AML-193 (cell line): Measurements from ENCODE around the gene LINC00237.
A peak's percentile ranks its signal among the peaks of the same experiment; 100 is the strongest.

Source experiments
- DNase-seq, 2 experiments: peaks; one replicate each; lab custom pipeline; 2025; lab: John Stamatoyannopoulos, UW

LINC00237 gene

DNA sequence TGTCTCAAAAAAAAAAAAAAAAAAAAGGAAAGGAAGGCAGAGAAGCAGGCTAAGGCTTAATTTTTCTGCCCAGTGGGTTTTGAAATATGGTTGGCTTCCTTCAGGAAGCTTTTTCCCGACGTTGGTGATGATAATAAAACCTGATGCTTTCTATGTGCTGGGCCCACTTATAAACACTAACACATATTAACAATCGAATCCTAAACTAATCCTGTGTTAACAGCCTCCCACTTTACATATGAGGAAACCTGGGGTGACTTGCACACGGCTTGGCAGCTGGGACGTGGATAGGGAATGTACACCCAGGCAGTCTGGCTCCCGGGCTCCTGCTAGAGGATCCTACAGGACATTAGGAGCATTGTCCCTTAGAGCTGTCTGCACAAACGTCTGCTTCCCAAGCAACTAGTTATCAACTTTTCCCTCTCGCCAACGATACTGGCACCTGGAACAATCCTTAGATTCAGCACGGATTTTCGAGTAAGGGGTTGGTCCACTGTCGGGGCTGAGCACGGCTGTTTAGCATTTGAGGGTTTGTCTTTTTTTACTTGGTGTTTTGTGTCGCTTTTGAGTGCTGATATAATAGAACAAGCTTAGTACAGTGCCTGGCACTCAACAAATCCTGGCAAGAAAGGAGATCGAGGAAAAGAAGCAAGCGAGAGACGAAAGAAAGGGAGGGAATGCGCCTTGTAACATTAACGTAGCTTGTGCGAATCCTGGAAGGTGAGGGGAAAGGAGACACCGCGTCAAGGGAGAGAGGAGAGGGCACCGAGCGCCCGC lies 19.1 kb upstream of the LINC00237 start:
- DNase-seq = no peak

DNA sequence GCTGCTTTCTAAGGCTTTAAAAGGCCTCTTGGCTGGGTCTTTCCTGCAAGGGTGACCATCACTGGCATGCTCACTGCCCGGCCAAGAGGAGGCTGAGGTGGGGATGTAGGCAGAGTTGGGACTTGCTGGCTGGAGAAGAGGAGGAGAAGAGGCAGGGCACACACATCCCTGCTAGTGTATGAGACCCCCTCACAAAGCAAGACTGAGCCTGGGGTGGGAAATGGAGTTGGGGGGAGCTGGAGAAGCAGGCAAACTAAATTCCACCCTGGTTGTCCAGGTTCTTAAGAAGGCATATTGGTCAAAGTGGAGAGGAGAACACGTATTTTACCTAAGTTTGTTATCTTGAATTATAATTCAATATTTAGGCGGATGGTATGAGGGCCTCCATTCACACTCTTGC lies 18.0 kb upstream of the LINC00237 start:
- no peak for DNase-seq

DNA sequence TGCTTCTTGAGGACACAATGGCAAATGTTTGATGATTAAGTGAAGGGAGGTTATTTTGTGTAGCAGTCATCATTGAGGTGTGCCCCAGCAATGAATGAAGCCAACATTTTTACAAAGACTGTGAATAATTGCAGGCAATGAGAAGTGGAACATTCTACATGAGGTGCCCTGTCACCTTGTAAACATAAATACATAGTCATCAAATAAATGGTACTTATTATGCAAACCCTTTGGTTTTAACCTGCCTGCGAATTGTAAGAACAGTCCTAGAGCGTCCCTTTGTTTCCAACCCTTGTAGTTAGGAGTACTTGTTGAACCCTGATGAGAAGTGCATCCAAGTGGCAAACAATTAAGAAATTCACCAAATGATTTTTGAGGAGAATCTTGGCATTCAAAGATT lies 12.6 kb upstream of the LINC00237 start:
- no peak for DNase-seq

DNA sequence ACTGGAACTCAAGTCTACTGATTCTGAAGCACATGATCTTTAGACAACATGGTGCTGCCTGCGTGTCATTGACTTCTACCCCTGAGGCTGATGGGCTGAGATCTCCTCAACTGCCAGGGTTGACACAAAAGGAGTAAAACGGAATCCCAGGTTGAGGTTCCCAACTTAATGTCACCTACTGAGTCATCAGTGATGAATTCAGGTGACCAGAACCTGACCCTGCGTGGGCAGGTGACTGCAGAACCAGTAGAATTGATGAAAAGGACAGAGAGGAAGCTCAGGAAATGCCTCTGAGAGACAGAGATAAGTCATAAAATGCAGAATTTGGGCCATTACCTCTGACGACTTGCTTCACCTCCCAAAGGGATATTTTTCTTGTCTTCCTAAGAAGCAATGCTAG lies 12.0 kb upstream of the LINC00237 start:
- no peak for DNase-seq

DNA sequence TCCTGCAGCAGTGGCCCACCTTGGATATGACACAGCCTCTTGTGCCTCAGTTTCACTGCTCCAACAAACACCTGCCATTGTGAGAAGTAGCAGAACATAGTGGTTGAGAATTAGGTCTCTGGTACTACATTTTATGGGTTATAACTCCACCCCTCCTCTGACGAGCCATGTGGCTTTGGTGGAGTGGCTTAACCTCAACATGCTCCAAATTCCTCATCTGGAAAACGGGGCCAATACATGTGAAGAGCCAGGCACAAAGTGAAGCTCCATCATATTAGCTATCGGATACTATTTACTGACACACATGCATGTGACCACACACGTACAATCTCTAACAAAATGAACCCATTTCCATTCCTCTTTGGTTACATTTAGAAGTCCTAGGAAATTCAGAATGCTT lies 11.4 kb upstream of the LINC00237 start:
- no peak for DNase-seq

DNA sequence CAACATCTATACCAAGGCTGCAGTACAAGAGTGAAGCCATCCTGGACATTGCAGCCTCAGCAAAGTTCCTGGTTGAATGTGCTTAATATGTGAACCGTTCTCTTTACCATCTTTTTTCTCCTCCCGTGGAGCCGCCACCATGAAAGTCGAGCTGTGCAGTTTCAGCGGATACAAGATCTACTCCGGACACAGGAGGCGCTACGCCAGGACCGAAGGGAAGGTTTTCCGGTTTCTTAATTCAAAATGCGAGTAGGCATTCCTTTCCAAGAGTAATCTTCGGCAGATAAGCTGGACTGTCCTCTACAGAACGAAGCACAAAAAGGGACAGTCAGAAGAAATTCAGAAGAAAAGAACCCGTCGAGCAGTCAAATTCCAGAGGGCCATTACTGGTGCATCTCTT lies 8.4 kb upstream of the LINC00237 start:
- DNase-seq = no peak

DNA sequence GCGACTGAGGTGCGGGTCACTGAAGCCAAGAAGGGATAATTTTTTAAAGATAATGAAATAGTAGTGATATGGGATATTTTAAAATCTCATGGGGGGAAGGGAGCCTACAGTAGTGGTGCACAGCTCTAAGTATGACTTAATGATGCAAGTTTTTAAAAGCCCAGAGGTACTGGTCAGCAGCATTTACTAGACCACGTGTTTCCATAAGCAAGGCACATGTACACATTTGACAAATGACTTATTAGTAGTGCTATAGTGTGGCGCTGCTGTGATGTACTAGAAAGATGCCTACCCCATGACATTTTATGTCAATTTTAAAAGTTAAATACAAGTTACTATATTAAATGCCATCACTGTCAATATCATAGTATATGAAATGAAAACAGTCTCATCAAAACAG lies 7.5 kb upstream of the LINC00237 start:
- DNase-seq = no peak

DNA sequence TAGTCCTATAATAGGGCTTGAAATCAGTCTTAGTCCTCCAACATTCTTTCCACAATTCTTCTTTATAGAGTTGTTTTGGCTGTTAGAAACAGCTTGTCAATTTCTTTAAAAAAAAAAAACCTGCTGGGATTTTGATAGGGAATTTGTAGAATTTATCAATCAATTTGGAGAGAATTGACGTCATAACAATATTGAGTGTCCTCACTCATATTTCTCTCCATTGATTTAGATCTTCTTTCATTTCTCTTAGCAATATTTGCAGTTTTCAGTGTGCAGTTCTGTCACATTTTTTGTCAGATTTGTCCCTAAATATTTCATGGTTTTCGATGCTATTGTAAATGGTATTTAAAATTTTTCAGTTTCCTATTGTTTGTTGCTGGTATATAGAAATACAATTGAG lies 5.3 kb upstream of the LINC00237 start:
- no peak for DNase-seq

DNA sequence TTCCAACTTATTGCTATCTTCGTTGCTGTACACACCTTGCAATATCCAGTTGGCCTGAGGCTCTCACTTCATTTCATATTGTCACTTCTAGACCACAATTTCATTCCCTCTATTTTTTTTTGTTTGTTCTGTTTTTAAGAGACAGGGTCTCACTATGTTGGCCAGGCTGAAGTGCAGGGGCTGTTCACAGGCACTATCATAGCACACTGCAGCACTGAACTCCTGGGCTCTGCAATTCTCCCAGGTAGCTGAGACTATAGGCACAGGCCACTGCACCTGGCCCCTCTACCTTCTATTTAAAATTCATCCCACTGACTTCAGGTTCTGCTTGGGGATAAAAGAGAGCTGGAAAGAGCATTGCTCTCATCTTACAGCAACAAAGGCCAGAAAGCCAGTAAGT lies 4.7 kb upstream of the LINC00237 start:
- no peak for DNase-seq

DNA sequence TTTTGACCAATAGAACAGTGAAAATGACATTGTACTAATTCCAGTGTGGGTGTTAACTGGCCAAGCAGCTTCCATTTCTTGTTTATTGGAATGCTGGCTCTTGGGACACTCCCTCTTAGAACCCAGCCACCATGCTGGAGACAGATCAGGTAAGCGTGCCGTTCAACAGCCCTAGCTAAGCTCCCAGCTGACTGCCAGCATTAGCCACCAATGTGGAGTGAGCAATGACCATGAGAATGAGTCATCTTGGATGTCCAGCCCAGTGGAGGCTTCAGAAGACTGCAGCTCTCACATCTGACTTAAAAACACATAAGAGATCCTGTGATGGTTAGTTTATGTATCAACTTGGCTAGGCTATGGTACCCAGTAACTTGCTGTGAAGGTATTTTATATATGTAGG lies 3.0 kb upstream of the LINC00237 start:
- DNase-seq = no peak

DNA sequence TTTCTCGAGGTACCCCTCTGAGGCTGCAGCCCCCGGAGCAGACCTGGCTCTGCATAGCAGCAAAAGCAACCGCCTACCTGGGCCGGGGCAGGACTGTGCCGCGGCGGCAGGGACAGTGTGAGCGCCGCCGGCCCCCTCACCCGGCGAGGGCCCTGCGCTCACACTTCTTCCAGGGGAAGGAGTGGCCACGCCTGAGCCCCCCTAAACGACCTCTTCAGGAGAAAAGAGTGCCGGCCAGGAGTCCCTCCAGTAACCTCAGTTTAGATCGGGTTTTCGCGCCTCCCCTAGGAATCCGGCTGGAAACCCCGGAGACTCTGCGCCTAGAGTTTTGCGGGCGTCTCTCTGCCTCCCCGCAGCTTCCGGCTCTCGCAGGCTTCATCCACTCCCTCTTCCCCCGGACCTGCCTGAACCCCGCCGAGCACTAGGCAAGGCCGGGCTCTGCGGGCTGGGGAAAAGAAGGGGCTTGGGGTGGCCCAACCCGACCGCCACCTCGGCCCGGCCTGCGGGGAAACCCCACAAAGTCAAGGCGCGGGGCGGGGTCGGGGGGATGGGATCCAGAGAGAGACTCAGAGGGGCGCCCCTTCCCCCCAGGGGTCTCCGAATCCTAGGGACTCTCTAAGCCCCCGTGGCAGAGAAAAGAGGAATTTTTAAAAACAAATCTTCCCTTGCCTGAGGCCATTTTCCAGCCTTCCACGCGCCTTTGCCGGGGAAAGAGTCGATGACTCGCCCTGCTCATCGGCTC lies 558 bp downstream of the LINC00237 start:
- no peak for DNase-seq

DNA sequence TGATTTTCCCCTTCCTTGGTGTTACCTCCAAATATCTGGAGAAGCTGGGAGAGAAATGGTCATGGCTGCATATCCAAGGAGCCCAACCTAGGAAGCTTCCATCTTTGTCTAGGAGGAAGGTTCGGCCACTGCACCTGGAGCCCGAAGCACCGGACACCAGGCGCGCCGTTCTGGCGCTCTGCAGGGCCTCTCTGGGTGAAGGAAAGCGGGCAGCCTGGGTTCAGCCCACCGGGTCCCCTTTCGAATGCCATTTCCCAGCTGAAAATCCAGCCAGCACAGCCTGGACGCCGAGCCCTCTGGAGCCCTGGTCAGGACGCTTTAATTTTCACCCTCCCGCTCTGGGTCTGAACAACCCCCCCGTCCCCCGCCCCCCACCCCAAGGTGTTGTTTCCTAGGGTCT lies 1.2 kb downstream of the LINC00237 start:
- DNase-seq = no peak

DNA sequence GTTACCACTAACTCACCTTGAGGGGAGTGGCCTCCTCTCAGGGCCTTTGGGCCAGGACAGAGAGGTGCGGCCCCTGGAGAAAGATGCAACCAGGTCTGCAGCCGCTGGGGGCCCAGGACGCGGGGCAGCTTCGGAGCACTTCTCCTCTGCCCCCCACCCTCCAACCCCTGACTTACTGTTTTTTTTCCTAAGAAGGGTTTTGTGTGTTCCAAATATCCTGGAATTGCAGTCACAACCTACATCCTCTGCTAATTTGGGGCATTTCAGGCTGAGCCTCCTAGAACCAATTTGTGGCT lies 1.7 kb downstream of the LINC00237 start:
- DNase-seq = no peak

DNA sequence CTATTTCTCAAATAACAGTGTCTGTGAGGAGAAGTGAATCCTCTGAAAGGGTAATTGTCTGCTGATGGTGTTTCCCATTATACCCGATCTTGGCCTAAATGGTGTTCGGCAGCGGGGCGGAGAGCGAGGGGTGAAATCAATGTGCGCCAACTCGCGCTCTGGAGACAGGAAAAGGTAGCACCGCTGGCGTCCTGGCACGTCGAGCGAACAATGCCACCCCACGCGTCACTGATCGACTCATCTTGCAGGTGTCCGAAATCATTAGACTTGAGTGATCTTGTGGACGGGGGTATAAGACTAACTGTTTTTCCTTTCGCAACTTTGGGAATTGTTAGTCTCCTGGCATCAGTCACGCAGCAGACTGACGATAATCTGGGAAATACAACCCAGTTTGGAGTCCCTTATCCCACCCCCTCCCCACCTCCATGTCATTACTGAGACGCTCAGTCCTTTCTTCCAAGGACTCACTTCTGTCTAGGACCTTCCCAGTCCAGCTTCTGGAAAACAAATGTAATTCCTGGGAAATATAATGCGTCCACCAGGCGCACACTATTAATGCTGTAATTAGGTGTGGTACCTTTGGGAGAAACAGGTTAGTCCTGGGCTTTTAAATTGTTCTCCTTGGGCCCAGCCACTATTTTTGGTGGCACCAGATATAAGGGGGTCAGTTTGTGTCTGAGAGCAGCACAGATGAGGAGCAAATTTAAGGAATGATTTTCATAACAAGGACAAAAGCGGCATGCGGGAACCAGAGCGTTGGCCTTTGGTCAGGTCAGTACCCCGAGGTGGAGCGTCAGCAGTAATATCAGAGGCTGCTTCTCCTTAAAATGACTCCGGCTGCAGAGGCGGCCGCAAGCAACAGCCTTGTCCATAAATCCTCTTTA lies 2.3 kb downstream of the LINC00237 start:
- no peak for DNase-seq

DNA sequence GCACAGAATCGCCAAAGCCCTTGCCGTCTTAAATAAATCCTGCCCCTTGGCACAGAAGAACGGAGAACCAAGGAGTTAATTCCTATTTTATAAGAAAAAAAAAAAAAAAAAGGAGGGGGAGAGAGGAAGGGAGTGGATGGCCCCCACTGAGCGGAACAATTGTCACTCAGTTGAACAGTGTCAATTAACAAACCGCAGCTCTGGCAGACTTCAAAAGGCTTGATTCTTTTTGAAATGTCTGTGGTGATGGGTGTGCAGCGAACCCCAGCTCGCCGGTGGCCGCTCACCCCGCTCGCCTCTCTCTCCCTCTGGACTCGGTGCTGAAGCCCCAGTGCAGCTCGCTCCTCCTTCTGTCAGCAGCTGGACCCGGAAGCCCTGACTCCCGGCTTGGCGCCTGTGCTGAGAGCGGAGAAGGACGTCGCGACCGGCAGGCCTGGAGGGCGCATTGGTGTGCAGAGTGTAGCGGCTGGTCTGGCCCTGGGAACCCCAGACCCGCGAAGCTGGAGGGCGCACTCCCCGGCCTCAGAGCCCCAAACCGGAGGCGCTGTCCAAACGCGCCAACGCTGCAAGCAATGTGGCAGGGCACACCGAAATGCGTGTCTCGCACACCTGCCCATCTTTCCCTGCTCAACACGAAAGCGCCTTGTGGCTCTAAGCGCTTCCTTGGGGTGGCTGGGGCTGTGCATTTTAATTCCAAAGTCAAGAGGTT lies 3.4 kb downstream of the LINC00237 start:
- DNase-seq = no peak

DNA sequence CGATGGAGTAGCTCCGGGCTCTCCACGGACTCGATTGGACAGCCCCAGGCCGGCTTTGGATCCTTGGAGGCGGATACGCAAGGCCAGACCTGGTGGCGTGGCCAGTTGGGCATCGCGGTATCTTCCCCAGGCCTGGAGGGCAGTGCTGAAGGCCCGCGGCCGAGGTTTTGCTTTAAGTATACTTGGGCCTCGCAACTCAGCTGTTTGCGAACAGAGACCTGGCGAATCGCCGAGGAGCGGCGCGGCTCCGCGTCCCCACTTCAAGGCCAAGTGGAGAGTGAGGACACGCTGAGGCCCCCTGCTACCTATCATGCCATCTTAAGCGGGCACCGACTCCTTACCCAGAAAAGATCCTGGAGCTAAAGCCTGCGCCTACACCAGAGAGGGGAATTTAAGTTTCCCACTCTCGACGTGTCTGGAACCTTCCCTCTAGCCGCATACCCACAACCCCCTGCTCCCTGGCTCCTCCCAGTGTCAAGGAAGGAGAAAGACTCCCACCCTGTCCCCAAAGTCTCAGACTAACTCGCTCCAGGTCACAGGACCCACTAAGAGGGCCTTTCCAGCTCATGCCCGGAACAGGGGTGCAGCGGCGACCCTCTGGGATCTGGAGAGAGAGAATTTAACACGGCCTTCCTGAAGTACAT lies 4.1 kb downstream of the LINC00237 start:
- no peak for DNase-seq

DNA sequence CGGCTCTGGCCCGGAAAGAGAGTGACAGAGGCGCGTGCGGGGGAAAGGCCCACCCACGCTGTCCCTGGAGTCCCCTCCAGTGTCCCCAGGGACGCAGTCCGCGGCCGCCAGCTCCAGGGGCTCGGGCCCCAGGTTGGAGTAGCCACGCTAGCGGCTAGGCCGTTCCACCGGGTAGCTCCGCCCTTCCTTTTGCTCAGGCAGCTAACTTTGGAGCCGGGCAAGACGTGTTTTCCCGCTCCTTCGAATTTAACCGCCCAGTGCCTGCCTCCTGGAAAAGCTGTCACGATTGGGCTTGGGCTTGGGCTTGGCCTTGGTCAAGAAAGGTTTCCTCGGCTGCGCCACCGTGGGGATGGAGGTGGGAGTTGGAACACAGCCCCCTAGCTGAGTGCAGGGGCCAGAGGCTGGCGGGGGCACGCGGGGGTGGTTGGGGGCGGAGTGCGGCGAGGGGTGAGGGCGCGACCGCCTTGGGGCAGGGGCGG lies 4.7 kb downstream of the LINC00237 start:
- DNase-seq = no peak

DNA sequence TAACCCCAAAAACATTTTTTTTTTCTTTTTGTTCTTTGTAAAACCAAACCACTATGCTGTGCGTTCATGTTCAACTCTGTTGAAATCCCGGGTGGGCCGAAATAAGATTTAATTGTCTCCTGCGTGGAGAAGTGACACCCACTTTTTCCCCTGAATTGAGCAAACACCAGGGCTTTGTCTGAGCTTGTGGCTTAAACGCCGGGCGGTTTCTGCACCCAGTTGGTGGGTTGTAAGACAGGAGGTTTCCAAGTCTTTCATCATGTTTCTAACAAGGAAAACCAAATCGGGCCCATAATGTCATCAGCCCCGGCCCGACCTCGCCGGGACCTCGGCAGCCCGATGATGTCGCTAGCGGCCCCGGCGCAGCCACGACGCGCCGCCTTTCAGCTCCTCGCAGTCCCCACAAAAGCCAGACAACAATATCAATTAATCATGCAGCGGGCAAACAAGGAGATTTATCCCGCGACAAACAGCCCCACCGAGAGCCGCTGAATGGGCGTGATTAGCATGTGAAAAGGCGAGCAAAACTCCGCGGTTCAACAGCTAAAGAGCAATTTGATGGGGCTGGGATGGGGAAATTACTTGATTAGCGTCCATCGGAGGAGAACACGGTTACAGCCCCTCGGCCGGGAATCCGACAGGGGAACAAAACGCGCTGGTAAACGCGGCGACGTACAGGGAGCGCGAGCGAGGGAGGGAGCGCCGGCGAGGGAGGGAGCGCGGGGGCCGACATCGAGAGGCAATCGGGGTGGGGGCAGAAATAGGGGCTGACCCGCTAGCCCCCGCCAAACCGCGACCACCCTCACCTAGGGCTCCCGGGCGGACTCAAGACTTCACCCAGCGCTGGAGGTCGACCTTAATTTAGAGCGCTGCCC lies 5.3 kb downstream of the LINC00237 start:
- no peak for DNase-seq

DNA sequence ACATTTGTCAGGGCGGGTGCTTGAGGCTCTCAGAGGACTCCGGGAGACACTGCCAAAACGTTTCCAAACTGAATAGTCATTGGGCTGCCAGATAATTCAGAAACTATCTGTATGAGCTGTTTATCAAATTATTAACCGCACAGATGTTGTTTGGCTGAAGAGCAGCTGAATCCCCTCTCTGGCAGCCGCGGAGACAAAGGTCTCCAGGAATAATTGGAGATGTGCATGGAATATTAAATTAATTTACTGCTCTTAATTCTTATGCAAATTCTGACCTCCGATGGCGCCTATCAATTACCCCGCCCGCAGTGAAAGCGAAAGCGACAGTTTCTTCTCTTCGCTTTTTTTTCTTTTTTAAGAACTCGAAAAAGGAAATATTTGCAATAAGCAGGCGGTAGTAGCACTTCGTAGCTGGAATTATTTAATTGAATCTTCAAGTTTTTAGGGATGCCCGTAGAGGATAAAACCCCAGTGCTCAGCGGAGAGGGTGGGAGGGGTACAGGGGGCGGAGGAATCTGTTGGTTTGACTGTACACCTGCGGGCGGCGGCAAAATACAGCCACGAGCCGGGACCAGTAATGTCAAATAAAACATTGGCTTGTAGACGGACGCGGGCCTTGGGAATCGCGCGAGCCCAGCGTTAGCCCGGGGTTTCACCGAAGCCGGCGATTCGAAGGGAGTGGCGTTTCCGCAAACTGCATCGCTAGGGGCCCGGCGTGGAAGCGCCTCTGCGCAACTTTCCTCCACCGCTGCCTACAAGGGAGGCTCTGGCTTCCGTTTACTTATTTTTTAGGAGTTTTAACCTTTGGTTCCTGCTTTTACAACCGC lies 6.2 kb downstream of the LINC00237 start:
- DNase-seq = peak; percentile 15 to 43
